Peyer's patch (tissue), 4 donors: ENCODE results near the gene SUGCT.

ENCODE experiments used
- POLR2A ChIP-seq, 2 donors: fragments of 450-650 bp; IDR thresholded peaks; one replicate each; pipeline ENCODE4 v1.5.1; 2017; ENCODE audit warnings: antibody characterized with exemption in 2 of 2, mild to moderate bottlenecking in 2 of 2, moderate library complexity in 2 of 2
- TF ChIP-seq, protein P1 (sequence below), 6 experiments: fragments of 450-650 bp in 4 of 6; fragments of 200-600 bp in 2 of 6; sonication (generic) in 1 of 6; IDR thresholded peaks; one replicate each; pipeline ENCODE4 v1.5.1; 2017 to 2019; ENCODE audit warnings: antibody characterized with exemption in 6 of 6, mild to moderate bottlenecking in 3 of 6, moderate library complexity in 1 of 6

DNA sequence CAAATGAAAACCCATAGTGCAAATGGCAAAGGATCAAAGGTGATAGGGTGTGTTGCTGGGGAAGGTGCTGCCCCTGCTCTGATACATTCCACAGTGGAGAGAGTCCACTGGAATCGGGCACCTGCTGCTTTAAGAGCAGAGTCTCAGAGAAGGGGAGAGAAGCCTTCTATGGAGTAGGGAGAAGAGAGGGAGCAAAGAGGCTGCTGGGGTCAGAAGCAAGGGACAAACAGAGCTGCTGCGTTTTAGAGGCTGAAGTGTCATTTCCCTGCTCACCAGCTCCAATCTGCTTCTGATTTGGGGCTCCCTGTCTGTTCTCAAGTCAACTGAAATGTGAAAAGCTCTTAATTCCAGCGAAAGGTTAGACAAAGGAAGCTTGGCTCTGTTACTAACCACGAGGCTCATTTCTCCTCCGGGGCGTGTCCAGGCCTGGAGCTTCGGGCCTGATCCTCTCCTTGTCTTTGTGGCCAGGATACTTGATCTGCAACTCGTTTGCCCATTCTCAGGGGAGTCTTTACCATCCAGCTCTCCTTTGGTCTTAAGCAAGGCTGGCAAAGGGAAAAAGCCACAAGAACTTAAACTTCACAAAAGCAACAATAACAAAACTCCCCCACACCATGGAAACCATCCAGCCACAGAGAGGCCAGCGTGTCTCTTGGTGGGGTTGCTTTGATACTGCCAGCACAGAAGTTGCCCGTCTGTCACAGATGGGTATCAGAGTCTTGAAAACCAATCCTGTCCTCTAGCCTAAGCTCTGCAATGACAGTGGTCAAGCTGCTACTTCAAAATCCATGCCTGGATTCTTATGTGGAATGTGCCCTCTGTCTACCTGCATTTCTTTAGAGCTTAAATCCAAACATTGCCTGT lies 692.6 kb downstream of the SUGCT start:
- TF ChIP-seq, protein P1, sequence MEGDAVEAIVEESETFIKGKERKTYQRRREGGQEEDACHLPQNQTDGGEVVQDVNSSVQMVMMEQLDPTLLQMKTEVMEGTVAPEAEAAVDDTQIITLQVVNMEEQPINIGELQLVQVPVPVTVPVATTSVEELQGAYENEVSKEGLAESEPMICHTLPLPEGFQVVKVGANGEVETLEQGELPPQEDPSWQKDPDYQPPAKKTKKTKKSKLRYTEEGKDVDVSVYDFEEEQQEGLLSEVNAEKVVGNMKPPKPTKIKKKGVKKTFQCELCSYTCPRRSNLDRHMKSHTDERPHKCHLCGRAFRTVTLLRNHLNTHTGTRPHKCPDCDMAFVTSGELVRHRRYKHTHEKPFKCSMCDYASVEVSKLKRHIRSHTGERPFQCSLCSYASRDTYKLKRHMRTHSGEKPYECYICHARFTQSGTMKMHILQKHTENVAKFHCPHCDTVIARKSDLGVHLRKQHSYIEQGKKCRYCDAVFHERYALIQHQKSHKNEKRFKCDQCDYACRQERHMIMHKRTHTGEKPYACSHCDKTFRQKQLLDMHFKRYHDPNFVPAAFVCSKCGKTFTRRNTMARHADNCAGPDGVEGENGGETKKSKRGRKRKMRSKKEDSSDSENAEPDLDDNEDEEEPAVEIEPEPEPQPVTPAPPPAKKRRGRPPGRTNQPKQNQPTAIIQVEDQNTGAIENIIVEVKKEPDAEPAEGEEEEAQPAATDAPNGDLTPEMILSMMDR (IDR thresholded peaks at IDR 0.05) = no peak
- TF ChIP-seq POLR2A (IDR thresholded peaks at IDR 0.05) = no peak
